HEK293 (cell line): Measurements from ENCODE around the gene ITGB2.

ENCODE experiments used
- CTCF ChIA-PET: fragments of 350-600 bp; formaldehyde crosslinking; extraction: SDS; loops from one replicate; lab custom pipeline; 2021; ENCODE audit warnings: antibody characterized with exemption; lab: Yijun Ruan, JAX
- POLR2A ChIA-PET: fragments of 300-600 bp; formaldehyde crosslinking; extraction: SDS; loops from one replicate; lab custom pipeline; 2020; ENCODE audit warnings: antibody characterized with exemption, inconsistent platforms; lab: Yijun Ruan, JAX
- H3K27ac ChIP-seq: fragments of 200-500 bp; sonication (Bioruptor generic); 2 replicates; pipeline ENCODE4 v1.5.1; 2014; ENCODE audit warnings: low read depth, low read length, control low read depth, inconsistent platforms; ENCODE audit errors: extremely low read depth
- H3K36me3 ChIP-seq, 2 experiments: fragments of 200-500 bp in 1 of 2; sonication (Bioruptor generic) in 1 of 2; 1 replicate in 1 of 2; 2 replicates in 1 of 2; pipeline ENCODE4 v1.5.1; 2014 to 2017; ENCODE audit warnings: inconsistent platforms in 2 of 2, low read length in 2 of 2; ENCODE audit not compliant: control insufficient read depth in 2 of 2, insufficient read depth in 1 of 2
- H3K4me1 ChIP-seq: fragments of 200-500 bp; sonication (Bioruptor generic); 2 replicates; pipeline ENCODE4 v1.5.1; 2014; ENCODE audit warnings: mild to moderate bottlenecking, low read length, inconsistent platforms; ENCODE audit not compliant: control insufficient read depth, insufficient read depth
- H3K4me3 ChIP-seq: 2 replicates; pipeline ENCODE4 v1.5.1; 2011; ENCODE audit warnings: low read depth, mild to moderate bottlenecking, control low read depth, low read length, moderate library complexity
- H3K9me3 ChIP-seq: fragments of 200-500 bp; sonication (Bioruptor generic); 2 replicates; pipeline ENCODE4 v1.5.1; 2014; ENCODE audit warnings: low read depth, low read length, inconsistent platforms; ENCODE audit not compliant: control insufficient read depth, insufficient read depth
- AEBP2 ChIP-seq: fragments of 450-650 bp; formaldehyde crosslinking; IDR thresholded peaks from 2 replicates; pipeline ENCODE4 v1.5.1; 2016; ENCODE audit warnings: missing biosample characterization, missing genetic modification characterization, borderline replicate concordance
- GLI4 ChIP-seq: fragments of 450-650 bp; formaldehyde crosslinking; IDR thresholded peaks from 2 replicates; pipeline ENCODE4 v1.5.1; 2016; ENCODE audit warnings: missing biosample characterization, missing genetic modification characterization
- HOXA7 ChIP-seq: sonication (generic); formaldehyde crosslinking; IDR thresholded peaks from 2 replicates; pipeline ENCODE4 v1.8.1; 2022; ENCODE audit warnings: missing genetic modification reagents, borderline replicate concordance
- MYNN ChIP-seq: fragments of 450-650 bp; formaldehyde crosslinking; IDR thresholded peaks from 2 replicates; pipeline ENCODE4 v1.5.1; 2016; ENCODE audit warnings: missing biosample characterization, missing genetic modification characterization, borderline replicate concordance
- PATZ1 ChIP-seq: fragments of 450-650 bp; formaldehyde crosslinking; IDR thresholded peaks from 2 replicates; pipeline ENCODE4 v1.5.1; 2016; ENCODE audit warnings: missing biosample characterization, missing genetic modification characterization
- SP2 ChIP-seq: fragments of 450-650 bp; formaldehyde crosslinking; IDR thresholded peaks from 2 replicates; pipeline ENCODE4 v1.5.1; 2016; ENCODE audit warnings: missing biosample characterization, missing genetic modification characterization
- ZBTB26 ChIP-seq: fragments of 450-650 bp; formaldehyde crosslinking; optimal IDR thresholded peaks from 2 replicates; pipeline ENCODE3; 2016; ENCODE audit warnings: missing biosample characterization, mild to moderate bottlenecking, missing genetic modification characterization
- ZFP69B ChIP-seq: fragments of 450-650 bp; formaldehyde crosslinking; IDR thresholded peaks from 2 replicates; pipeline ENCODE4 v1.5.1; 2016; ENCODE audit warnings: missing biosample characterization, missing genetic modification characterization
- ZNF157 ChIP-seq: fragments of 450-650 bp; formaldehyde crosslinking; IDR thresholded peaks from 2 replicates; pipeline ENCODE4 v1.5.1; 2016; ENCODE audit warnings: missing biosample characterization, missing genetic modification characterization
- ZNF292 ChIP-seq: fragments of 450-650 bp; formaldehyde crosslinking; IDR thresholded peaks from 2 replicates; pipeline ENCODE4 v1.5.1; 2016; ENCODE audit warnings: low read depth, missing biosample characterization, missing genetic modification characterization, borderline replicate concordance
- ZNF335 ChIP-seq: fragments of 450-650 bp; formaldehyde crosslinking; conservative IDR thresholded peaks from 2 replicates; pipeline ENCODE4 v1.5.1; 2016; ENCODE audit warnings: missing biosample characterization, missing genetic modification characterization
- ZNF341 ChIP-seq: fragments of 450-650 bp; formaldehyde crosslinking; IDR thresholded peaks from 2 replicates; pipeline ENCODE4; 2016; ENCODE audit warnings: low read depth, missing biosample characterization, missing genetic modification characterization
- ZNF391 ChIP-seq: fragments of 450-650 bp; formaldehyde crosslinking; IDR thresholded peaks from 2 replicates; pipeline ENCODE4 v1.5.1; 2016; ENCODE audit warnings: low read depth, missing biosample characterization, missing genetic modification characterization, borderline replicate concordance
- ZNF398 ChIP-seq: fragments of 450-650 bp; formaldehyde crosslinking; IDR thresholded peaks from 2 replicates; pipeline ENCODE4 v1.5.1; 2017; ENCODE audit warnings: missing biosample characterization, missing genetic modification characterization
- ZNF510 ChIP-seq: fragments of 450-650 bp; formaldehyde crosslinking; IDR thresholded peaks from 2 replicates; pipeline ENCODE4 v1.5.1; 2018; ENCODE audit warnings: mild to moderate bottlenecking, missing genetic modification characterization, missing biosample characterization; ENCODE audit not compliant: insufficient replicate concordance
- ZNF514 ChIP-seq: fragments of 450-650 bp; formaldehyde crosslinking; IDR thresholded peaks from 2 replicates; pipeline ENCODE4 v1.5.1; 2016; ENCODE audit warnings: missing biosample characterization, missing genetic modification characterization
- ZNF544 ChIP-seq: fragments of 450-650 bp; formaldehyde crosslinking; IDR thresholded peaks from 2 replicates; pipeline ENCODE4 v1.5.0; 2017; ENCODE audit warnings: missing biosample characterization, missing genetic modification characterization
- ZNF548 ChIP-seq: fragments of 450-650 bp; formaldehyde crosslinking; IDR thresholded peaks from 2 replicates; pipeline ENCODE4 v1.5.1; 2016; ENCODE audit warnings: missing biosample characterization, missing genetic modification characterization
- ZNF561 ChIP-seq: fragments of 450-650 bp; IDR thresholded peaks from 2 replicates; pipeline ENCODE4 v1.5.1; 2018; ENCODE audit warnings: missing biosample characterization, missing genetic modification characterization, borderline replicate concordance
- ZNF580 ChIP-seq: fragments of 450-650 bp; formaldehyde crosslinking; IDR thresholded peaks from 2 replicates; pipeline ENCODE4 v1.5.1; 2016; ENCODE audit warnings: missing biosample characterization, missing genetic modification characterization
- ZNF785 ChIP-seq: fragments of 450-650 bp; formaldehyde crosslinking; IDR thresholded peaks from 2 replicates; pipeline ENCODE4 v1.5.1; 2016; ENCODE audit warnings: missing biosample characterization, missing genetic modification characterization
- ZNF791 ChIP-seq: fragments of 450-650 bp; formaldehyde crosslinking; IDR thresholded peaks from 2 replicates; pipeline ENCODE4 v1.5.1; 2016; ENCODE audit warnings: missing biosample characterization, missing genetic modification characterization
- ZSCAN5A ChIP-seq: fragments of 450-650 bp; formaldehyde crosslinking; IDR thresholded peaks from 2 replicates; pipeline ENCODE4 v1.5.1; 2016; ENCODE audit warnings: missing biosample characterization, missing genetic modification characterization
- ZXDB ChIP-seq: fragments of 450-650 bp; formaldehyde crosslinking; IDR thresholded peaks from 2 replicates; pipeline ENCODE4 v1.5.1; 2016; ENCODE audit warnings: missing biosample characterization, missing genetic modification characterization

Gene ITGB2

GRCh38 chr21:44845418-44846223, 75.1 kb downstream of the ITGB2 start (continued):
- TF ChIP-seq ZSCAN5A (tag by site-specific recombination) (no peak), PATZ1 (tag by site-specific recombination) (peak; percentile 76), ZNF157 (tag by site-specific recombination) (no peak), ZNF292 (tag by site-specific recombination) (no peak), ZBTB26 (peak; percentile 13), ZNF514 (tag by site-specific recombination) (no peak)

- Histone ChIP-seq H3K27ac (no peak overlapping the region), H3K4me1 (no peaks in the 10 kb centered on the region), H3K9me3 (no peaks in the 10 kb centered on the region), H3K4me3 (no peak overlapping the region), H3K36me3 (peaks cover 0 to 8% of the 10 kb centered on the region in 2 experiments; a peak in 2 of 3 replicates)
- ChIA-PET POLR2A (no interaction called here), CTCF (no interaction called here)
- TF ChIP-seq GLI4 = no peak
- no peak for TF ChIP-seq ZNF391
- no peak for TF ChIP-seq MYNN (tag by site-specific recombination)
- no peak for TF ChIP-seq ZXDB
- no peak for TF ChIP-seq ZNF398 (tag by site-specific recombination)
- no peak for TF ChIP-seq ZNF791 (tag by site-specific recombination)
- TF ChIP-seq HOXA7 (CRISPR knock-in tag) = no peak
Observed at GRCh38 chr21:44844256-44844655, 76.4 kb downstream of the ITGB2 start.

GRCh38 chr21:44842721-44843445, 77.8 kb downstream of the ITGB2 start:
- POLR2A ChIA-PET = no interaction called here
- Histone ChIP-seq H3K4me3 (no peak overlapping the region), H3K4me1 (no peaks in the 10 kb centered on the region), H3K27ac (no peak overlapping the region), H3K36me3 (no peaks in the 10 kb centered on the region; a peak in 1 of 3 replicates), H3K9me3 (no peaks in the 10 kb centered on the region)
- CTCF ChIA-PET = interaction anchor here (0.6 kb wide), 1 partner anchor 36 kb away, joined by 3 read pairs; no protein-coding TSS in a partner anchor
- TF ChIP-seq ZNF548 (tag by site-specific recombination) (no peak), ZFP69B (tag by site-specific recombination) (no peak), AEBP2 (tag by site-specific recombination) (no peak), ZNF341 (no peak), ZNF561 (tag by site-specific recombination) (no peak), ZNF580 (tag by site-specific recombination) (no peak), ZNF785 (no peak), ZNF335 (tag by site-specific recombination) (no peak), ZNF510 (no peak), SP2 (tag by site-specific recombination) (no peak), ZNF544 (no peak)
